Measurements from ENCODE around the gene LHPP.

The LHPP gene

GRCh38 chr10:124659380-124659779, 197.8 kb downstream of the LHPP start:
- Histone ChIP-seq H3K27me3 (ENCODE audit: insufficient read depth, poor library complexity, severe bottlenecking) (no peaks in the 10 kb centered on the region), H3K4me3 (replicated peaks; ENCODE audit: insufficient read depth, low read length) (no peak overlapping the region), H3K27ac (replicated peaks) (no peak overlapping the region)
- no peak for DNase-seq (ENCODE audit: low read depth in 1 of 2, low spot score in 1 of 2)
- no peak for TF ChIP-seq GABPA (IDR thresholded peaks at IDR 0.05; ENCODE audit: low read depth)
- no peak for TF ChIP-seq SPI1 (IDR thresholded peaks at IDR 0.05; ENCODE audit: borderline replicate concordance, low read depth)
- TF ChIP-seq REST (IDR thresholded peaks at IDR 0.05; ENCODE audit: insufficient replicate concordance, low read depth), result no peak

- TF ChIP-seq POLR2AphosphoS5 (IDR thresholded peaks at IDR 0.05; ENCODE audit: low read depth) (no peak), CTCF (IDR thresholded peaks at IDR 0.05; ENCODE audit: insufficient read depth, low read length) (no peak), GABPA (IDR thresholded peaks at IDR 0.05; ENCODE audit: low read depth) (no peak), REST (IDR thresholded peaks at IDR 0.05; ENCODE audit: insufficient replicate concordance, low read depth) (no peak), SPI1 (IDR thresholded peaks at IDR 0.05; ENCODE audit: borderline replicate concordance, low read depth) (no peak)
- no peak overlapping the region for H3K4me3 ChIP-seq (replicated peaks; ENCODE audit: insufficient read depth, low read length)
- no peak overlapping the region for H3K27ac ChIP-seq (replicated peaks)
- no peaks in the 10 kb centered on the region for H3K27me3 ChIP-seq (ENCODE audit: insufficient read depth, poor library complexity, severe bottlenecking)
- DNase-seq (ENCODE audit: low read depth in 1 of 2, low spot score in 1 of 2), result no peak
These were observed 198.9 kb downstream of the LHPP start for GRCh38 chr10:124660404-124661125.

DNA sequence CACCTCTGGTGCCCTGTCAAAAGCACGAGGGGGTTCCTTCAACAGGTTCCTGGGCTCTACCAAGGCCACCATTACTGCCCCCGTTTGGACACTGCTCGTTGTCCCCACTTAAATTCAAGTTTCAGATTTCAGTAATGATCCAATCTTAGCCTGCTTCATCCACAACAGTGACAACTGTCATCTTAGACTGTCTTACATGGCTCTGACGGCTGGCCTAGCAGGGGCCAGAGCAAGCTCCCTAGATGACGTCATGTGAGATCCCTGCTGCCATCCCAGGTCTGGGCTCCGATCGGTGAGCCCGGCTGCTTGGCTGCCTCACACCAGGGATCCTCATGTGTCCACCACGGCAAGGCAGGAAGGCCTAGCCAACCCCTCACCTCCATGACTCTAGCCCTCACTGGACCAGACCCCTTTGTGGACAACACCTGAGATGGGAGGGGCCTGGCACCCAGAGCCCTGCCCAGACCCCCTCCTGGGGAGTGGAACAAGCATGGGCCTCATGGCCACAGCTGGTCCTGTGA, 200.1 kb downstream of the LHPP start:
- no peak for TF ChIP-seq CTCF (IDR thresholded peaks at IDR 0.05; ENCODE audit: insufficient read depth, low read length)
- TF ChIP-seq REST (IDR thresholded peaks at IDR 0.05; ENCODE audit: insufficient replicate concordance, low read depth), result no peak
- DNase-seq (ENCODE audit: low read depth in 1 of 2, low spot score in 1 of 2), result no peak
- Histone ChIP-seq H3K27me3 (ENCODE audit: insufficient read depth, poor library complexity, severe bottlenecking) (no peaks in the 10 kb centered on the region), H3K27ac (replicated peaks) (no peak overlapping the region), H3K4me3 (replicated peaks; ENCODE audit: insufficient read depth, low read length) (no peak overlapping the region)
